Keratinocyte (primary cell): ENCODE data around the gene SUGT1. TPM values are rescaled to one million over a fixed set of nuclear protein-coding genes. Genes with fewer than 3 reads are reported as not detected.

Experiments
- DNase-seq: peaks from one replicate; pipeline ENCODE4 v3.0.0-alpha.2; 2011; ENCODE audit warnings: low read depth, missing footprints, low spot score
- FAIRE-seq: peaks from 2 replicates; lab custom pipeline; 2011; peaks lifted over from hg19 to GRCh38; lab: Jason Lieb, UNC
- H2AFZ ChIP-seq: 2 replicates; pipeline ENCODE4 v1.6.0; 2012; ENCODE audit warnings: low read length, control low read depth, inconsistent platforms; ENCODE audit not compliant: control insufficient read depth
- H3K27ac ChIP-seq: 2 replicates; pipeline ENCODE4 v1.5.1; 2011; ENCODE audit warnings: low read length; ENCODE audit not compliant: control insufficient read depth, insufficient read depth
- H3K27me3 ChIP-seq: 3 replicates; pipeline ENCODE4 v1.6.0; 2011; ENCODE audit warnings: low read length; ENCODE audit not compliant: control insufficient read depth, insufficient read depth; ENCODE audit errors: extremely low read depth
- H3K36me3 ChIP-seq, 2 experiments: 2 replicates in 1 of 2; 3 replicates in 1 of 2; pipeline ENCODE4 v1.5.1; 2011; ENCODE audit warnings: low read length in 2 of 2, mild to moderate bottlenecking in 1 of 2; ENCODE audit not compliant: control insufficient read depth in 2 of 2, insufficient read depth in 2 of 2; ENCODE audit errors: extremely low read depth in 1 of 2
- H3K4me1 ChIP-seq: 3 replicates; pipeline ENCODE4 v1.5.1; 2011; ENCODE audit warnings: low read length; ENCODE audit not compliant: control insufficient read depth, insufficient read depth; ENCODE audit errors: extremely low read depth
- H3K4me2 ChIP-seq: 3 replicates; pipeline ENCODE4 v1.6.0; 2011; ENCODE audit warnings: low read depth, low read length; ENCODE audit not compliant: control insufficient read depth, insufficient read depth; ENCODE audit errors: extremely low read depth
- H3K4me3 ChIP-seq, 3 experiments: fragments of 200-600 bp in 1 of 3; sonication (generic) in 1 of 3; 2 replicates in 2 of 3; 3 replicates in 1 of 3; pipeline ENCODE4 v1.5.1; 2011 to 2016; ENCODE audit warnings: low read length in 3 of 3, mild to moderate bottlenecking in 3 of 3, control low read depth in 2 of 3, inconsistent platforms in 1 of 3, low read depth in 1 of 3, mixed read lengths in 1 of 3, mixed run types in 1 of 3, moderate library complexity in 1 of 3; ENCODE audit not compliant: control insufficient read depth in 2 of 3, insufficient read depth in 2 of 3; ENCODE audit errors: extremely low read depth in 1 of 3
- H3K79me2 ChIP-seq: 2 replicates; pipeline ENCODE4 v1.6.0; 2012; ENCODE audit warnings: low read length; ENCODE audit not compliant: control insufficient read depth, insufficient read depth
- H3K9ac ChIP-seq: 3 replicates; pipeline ENCODE4 v1.6.0; 2011; ENCODE audit warnings: low read length; ENCODE audit not compliant: control insufficient read depth, insufficient read depth; ENCODE audit errors: extremely low read depth
- H3K9me1 ChIP-seq: 3 replicates; pipeline ENCODE4 v1.6.0; 2011; ENCODE audit warnings: low read length; ENCODE audit not compliant: control insufficient read depth, insufficient read depth; ENCODE audit errors: extremely low read depth
- H3K9me3 ChIP-seq: 2 replicates; pipeline ENCODE4 v1.5.1; 2012; ENCODE audit warnings: low read depth, low read length; ENCODE audit not compliant: control insufficient read depth
- H4K20me1 ChIP-seq: 3 replicates; pipeline ENCODE4 v1.6.0; 2011; ENCODE audit warnings: low read length; ENCODE audit not compliant: control insufficient read depth, insufficient read depth; ENCODE audit errors: extremely low read depth
- CTCF ChIP-seq, 3 experiments: IDR thresholded peaks in 1 of 3; conservative IDR thresholded peaks in 1 of 3; optimal IDR thresholded peaks in 1 of 3; 2 replicates in 2 of 3; 3 replicates in 1 of 3; pipeline versions ENCODE3 to v1.5.1; 2011; ENCODE audit warnings: low read length in 3 of 3, mild to moderate bottlenecking in 3 of 3, moderate library complexity in 2 of 3, control low read depth in 1 of 3, inconsistent platforms in 1 of 3; ENCODE audit not compliant: insufficient read depth in 2 of 3; ENCODE audit errors: extremely low read depth in 1 of 3
- EZH2 ChIP-seq: IDR thresholded peaks from one replicate; pipeline ENCODE4 v1.6.1; 2012; ENCODE audit warnings: inconsistent platforms, mild to moderate bottlenecking, low read length, moderate library complexity
- dilution Hi-C: fragments of 300-500 bp; cut with MboI; formaldehyde crosslinking; loops from one replicate; pipeline ENCODE4 v1.7.0; 2020; ENCODE audit warnings: low sequenced_read_pairs; ENCODE audit not compliant: extremely low pct_ligation_motif_present
- polyA plus RNA-seq, 5 experiments: library from polyadenylated mRNA; depleted of rRNA in 3 of 5; stranded (reverse) in 3 of 5; stranded (forward) in 1 of 5; unstranded in 1 of 5; fragments of >200 nt; gene quantifications; 1 replicate in 1 of 5; 2 replicates in 3 of 5; 3 replicates in 1 of 5; pipeline versions ENCODE4 v1.2.1 to v1.2.3, GENCODE V29; 2011 to 2012; ENCODE audit warnings: missing spikeins in 2 of 5, low read depth in 1 of 5, low replicate concordance in 1 of 5

SUGT1 gene
- polyA plus RNA-seq, 1 donor (not counting 4 experiments of a cell fraction or from before 2014, with no cell fraction given) = 43.9 TPM

- H3K9ac ChIP-seq = no peak overlapping the region
- no peak for FAIRE-seq
- dilution Hi-C loops = no loop called here
These were observed 33.7 kb downstream of the SUGT1 start for GRCh38 chr13:52686376-52686775.

GRCh38 chr13:52695856-52696255 is 43.2 kb downstream of the SUGT1 start:
- Histone ChIP-seq H4K20me1 (no peaks in the 10 kb centered on the region), H3K9me3 (no peaks in the 10 kb centered on the region), H3K27me3 (no peaks in the 10 kb centered on the region), H3K79me2 (no peaks in the 10 kb centered on the region), H3K36me3 (peaks cover 0 to 2% of the 10 kb centered on the region in 2 experiments), H2AFZ (no peak overlapping the region), H3K27ac (no peak overlapping the region), H3K9me1 (no peaks in the 10 kb centered on the region), H3K9ac (no peak overlapping the region), H3K4me3 (no peak overlapping the region), H3K4me1 (no peaks in the 10 kb centered on the region), H3K4me2 (no peak overlapping the region)
- FAIRE-seq = no peak
- dilution Hi-C loops = no loop called here
- no peak for DNase-seq
- TF ChIP-seq EZH2 = no peak
- TF ChIP-seq CTCF (optimal IDR thresholded peaks at IDR 0.05 in 1 of 3, IDR thresholded peaks at IDR 0.05 in 1 of 3, conservative IDR thresholded peaks at IDR 0.05 in 1 of 3; ENCODE audit: extremely low read depth in 1 of 3, insufficient read depth in 2 of 3, low read length in 3 of 3) = no peak

More at GRCh38 chr13:52686376-52686775, 33.7 kb downstream of the SUGT1 start:
- Histone ChIP-seq H2AFZ (no peak overlapping the region), H3K9me1 (no peaks in the 10 kb centered on the region), H3K27me3 (no peaks in the 10 kb centered on the region), H3K36me3 (peaks cover 0 to 7% of the 10 kb centered on the region in 2 experiments), H3K4me1 (no peaks in the 10 kb centered on the region), H4K20me1 (no peaks in the 10 kb centered on the region), H3K79me2 (peaks cover 2% of the 10 kb centered on the region), H3K4me3 (no peak overlapping the region), H3K9me3 (no peaks in the 10 kb centered on the region), H3K27ac (no peak overlapping the region), H3K4me2 (no peak overlapping the region)
- no peak for DNase-seq
- TF ChIP-seq EZH2 = no peak
- TF ChIP-seq CTCF (optimal IDR thresholded peaks at IDR 0.05 in 1 of 3, IDR thresholded peaks at IDR 0.05 in 1 of 3, conservative IDR thresholded peaks at IDR 0.05 in 1 of 3; ENCODE audit: extremely low read depth in 1 of 3, insufficient read depth in 2 of 3, low read length in 3 of 3) = no peak
